ENCODE results near the gene KL.

The KL gene

DNA sequence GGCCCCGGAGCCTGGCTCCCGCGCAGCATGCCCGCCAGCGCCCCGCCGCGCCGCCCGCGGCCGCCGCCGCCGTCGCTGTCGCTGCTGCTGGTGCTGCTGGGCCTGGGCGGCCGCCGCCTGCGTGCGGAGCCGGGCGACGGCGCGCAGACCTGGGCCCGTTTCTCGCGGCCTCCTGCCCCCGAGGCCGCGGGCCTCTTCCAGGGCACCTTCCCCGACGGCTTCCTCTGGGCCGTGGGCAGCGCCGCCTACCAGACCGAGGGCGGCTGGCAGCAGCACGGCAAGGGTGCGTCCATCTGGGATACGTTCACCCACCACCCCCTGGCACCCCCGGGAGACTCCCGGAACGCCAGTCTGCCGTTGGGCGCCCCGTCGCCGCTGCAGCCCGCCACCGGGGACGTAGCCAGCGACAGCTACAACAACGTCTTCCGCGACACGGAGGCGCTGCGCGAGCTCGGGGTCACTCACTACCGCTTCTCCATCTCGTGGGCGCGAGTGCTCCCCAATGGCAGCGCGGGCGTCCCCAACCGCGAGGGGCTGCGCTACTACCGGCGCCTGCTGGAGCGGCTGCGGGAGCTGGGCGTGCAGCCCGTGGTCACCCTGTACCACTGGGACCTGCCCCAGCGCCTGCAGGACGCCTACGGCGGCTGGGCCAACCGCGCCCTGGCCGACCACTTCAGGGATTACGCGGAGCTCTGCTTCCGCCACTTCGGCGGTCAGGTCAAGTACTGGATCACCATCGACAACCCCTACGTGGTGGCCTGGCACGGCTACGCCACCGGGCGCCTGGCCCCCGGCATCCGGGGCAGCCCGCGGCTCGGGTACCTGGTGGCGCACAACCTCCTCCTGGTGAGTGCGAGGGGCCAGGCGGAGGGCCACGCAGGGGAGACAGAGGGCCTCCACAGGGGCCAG is at the start of gene KL:
Gene KL (plus strand): TSS at position 10 of the 909 bp plus-strand sequence. CDS start 18 bp downstream, at position 28.
- no peak for DNase-seq (ENCODE audit: low read depth in 2 of 2)

DNA sequence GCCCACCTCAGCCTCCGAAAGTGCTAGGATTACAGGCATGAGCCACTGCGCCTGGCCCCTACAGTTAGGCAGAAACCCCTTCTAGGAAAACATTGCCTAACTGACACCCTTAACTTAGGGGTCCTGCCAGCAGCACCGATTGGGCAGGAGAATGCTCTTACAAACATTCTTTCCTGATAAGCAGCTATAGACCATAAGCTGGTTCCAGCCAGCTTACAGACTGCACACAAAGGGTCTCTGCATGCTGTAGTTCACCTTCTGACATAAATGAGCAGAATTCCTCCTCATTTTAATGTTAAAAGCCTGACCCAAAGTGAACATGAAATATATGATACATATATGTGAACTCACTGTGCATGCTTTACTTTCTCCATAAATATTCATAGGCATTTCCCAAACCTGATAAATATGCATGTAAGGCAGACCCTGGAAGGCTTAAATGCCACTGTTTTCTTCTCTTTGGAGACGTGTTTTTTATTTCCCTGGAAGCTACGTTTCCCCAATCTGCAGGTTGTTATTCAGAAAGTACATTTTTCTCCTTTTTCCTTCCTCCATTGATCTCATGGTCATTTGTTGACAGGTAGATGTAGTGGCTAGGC is 48.5 kb upstream of the KL start:
- no peak for DNase-seq (ENCODE audit: low read depth in 2 of 2)

DNA sequence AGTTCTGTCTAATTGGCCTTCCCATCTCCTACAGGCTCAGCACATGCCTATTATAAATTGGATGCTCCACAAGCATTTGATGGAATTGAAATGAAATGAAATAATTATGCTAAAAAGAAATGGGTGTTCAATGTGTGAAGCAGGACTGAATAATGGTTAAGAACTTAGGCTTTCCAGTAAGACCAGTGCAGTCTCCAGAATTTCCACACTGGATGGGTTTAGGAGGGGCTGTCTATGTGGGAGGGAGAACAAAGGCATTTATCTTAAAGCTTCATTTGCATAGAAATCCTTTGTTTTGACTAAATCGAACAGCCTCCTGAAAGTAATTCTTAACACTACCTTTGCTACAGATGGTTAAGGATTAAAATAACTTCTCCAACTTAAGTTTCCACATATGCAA is 47.9 kb upstream of the KL start:
- no peak for DNase-seq (ENCODE audit: low read depth in 2 of 2)

DNA sequence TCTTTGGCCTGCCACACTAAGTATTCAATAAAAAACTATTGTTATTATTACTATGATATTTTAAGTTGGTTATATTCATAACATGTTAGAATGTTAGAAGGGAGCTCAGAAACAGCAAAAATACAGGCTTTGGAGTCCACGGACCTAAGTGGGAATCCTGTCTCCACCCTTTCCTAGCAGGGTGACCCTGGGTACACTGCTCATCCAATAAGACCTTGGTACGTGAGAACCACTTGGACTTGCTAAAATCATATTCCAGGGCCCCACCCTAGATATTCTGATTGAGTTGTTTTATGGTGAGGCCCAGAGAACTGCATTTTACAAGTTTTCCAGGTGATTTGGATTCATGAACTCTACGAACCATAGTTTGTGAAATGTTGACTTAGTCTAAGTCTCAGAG is 47.4 kb upstream of the KL start:
- no peak for DNase-seq (ENCODE audit: low read depth in 2 of 2)

DNA sequence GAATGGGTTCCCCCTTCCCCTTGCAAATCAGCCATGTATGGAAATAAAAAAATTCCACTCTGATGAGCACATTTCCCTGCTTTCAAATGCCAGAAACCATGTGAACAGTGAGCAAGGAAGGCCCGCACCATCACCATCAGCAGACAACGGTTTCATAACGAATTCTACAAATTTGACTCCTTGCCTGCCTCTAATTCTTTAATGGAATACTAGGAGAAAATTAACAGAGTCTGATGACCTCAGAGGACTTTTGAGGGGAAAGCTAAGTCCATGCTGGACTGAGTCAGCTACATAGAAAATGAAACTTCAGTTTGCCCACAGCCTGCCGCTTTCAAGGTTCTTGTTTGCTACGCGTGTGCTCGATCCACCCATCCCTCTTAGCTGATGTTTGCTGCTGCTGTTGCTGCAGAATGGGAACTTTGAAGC is 46.7 kb upstream of the KL start:
- DNase-seq (ENCODE audit: low read depth in 2 of 2) = no peak

DNA sequence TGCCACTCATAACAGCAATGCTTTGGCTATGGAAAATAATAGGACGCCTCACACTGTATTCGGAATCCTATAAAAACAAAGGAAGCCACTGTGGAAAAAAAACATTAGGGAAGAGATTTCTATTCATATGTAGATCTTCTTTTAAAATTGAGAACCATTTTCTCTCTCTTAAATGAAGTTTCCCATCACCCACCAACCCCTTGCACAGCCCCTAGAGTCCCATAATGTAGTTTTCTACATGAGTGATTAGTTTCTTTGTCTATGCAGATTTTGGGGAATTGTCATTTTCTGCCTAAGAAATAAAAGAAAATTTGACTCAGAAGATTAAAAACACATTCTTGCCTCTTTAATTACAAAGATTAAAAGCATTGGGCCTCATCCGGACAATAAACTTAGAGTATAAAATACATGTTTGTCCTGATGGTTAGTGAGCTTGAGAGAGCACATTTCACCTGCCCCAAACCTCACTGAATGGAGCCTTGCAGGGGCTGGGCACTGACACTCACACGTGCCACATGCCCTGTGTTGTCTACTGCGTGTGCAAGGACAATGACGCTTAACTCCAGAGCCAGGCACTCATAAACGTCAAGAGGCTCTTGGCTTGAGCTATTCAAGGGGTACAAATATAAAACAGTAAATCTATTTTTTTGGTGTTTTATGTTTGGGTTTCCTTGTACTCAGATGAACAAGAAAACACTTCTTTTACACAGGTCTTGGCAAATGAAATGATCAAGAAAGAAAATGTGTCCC is 40.0 kb upstream of the KL start:
- DNase-seq (ENCODE audit: low read depth in 2 of 2) = no peak

DNA sequence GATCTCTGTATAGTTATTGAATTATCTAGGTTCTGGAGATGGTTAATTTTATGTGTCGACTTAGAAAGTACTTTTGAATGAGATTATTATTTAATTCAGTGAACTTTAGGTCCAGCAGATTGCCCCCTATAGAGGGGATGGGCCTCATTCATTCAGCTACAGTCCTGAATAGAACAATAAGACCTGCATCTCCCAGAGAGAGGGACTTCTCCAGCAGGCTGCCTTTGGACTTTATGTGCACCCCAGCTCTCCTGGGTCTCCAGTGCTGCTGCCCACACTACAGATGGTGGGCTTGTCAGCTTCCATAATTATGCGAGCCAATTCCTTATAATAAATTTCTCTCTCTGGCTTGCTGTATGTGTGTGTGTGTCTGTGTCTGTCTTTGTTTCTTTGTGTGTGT is 39.3 kb upstream of the KL start:
- no peak for DNase-seq (ENCODE audit: low read depth in 2 of 2)

DNA sequence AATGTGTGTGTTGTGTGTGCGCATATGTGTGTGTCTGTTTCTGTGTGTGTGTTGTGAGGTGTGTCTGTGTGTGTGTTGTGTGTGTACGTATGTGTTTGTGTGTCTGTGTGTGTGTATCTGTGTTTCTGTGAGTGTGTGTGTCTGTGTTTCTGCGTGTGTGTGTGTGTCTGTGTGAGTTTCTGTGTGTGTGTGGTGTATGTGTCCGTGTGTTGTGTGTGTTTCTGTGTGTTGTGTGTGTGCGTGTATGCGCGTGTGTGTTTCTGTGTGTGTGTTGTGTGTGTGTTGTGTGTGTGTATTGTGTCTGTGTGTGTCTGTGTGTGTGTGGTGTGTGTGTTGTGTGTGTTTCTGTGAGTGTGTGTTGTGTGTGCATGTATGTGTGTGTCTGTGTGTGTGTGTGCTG is 38.9 kb upstream of the KL start:
- no peak for DNase-seq (ENCODE audit: low read depth in 2 of 2)

DNA sequence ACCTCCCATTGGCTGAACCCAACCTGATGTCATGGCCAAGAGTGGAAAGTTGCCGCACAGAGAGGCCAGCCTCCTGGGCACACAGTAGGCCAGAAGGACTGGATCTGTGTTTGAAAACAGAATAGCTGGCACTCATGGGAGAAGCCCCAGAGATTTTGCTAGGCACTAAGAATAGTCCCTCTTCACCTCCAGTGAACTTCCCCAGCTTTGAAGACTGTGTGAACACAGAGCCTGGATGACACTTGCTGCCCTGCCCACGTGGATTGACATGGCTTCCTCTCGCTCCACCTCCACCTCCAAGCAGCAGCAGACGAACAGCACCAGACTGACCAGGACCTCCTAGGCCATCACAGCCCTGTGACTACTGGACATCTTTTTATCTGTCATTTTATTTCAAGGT is 37.9 kb upstream of the KL start:
- no peak for DNase-seq (ENCODE audit: low read depth in 2 of 2)

DNA sequence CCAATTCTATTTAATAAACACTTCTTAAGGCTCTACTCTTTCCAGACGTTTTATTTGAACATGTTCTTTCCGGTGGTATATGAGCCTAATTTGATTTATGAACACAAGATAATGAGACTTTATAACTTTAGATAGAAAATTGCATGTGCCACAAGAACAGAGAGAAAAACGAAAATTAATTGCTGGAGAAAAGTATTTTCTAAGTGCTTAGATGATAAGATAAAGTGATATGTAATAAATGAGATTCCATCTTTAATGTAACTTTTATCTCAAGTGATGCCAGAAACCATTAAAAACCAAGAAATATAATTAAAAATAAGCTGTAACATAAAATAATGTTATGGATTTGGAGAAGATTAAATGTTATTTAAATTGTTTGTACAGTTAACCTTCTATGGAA is 33.2 kb upstream of the KL start:
- no peak for DNase-seq (ENCODE audit: low read depth in 2 of 2)

DNA sequence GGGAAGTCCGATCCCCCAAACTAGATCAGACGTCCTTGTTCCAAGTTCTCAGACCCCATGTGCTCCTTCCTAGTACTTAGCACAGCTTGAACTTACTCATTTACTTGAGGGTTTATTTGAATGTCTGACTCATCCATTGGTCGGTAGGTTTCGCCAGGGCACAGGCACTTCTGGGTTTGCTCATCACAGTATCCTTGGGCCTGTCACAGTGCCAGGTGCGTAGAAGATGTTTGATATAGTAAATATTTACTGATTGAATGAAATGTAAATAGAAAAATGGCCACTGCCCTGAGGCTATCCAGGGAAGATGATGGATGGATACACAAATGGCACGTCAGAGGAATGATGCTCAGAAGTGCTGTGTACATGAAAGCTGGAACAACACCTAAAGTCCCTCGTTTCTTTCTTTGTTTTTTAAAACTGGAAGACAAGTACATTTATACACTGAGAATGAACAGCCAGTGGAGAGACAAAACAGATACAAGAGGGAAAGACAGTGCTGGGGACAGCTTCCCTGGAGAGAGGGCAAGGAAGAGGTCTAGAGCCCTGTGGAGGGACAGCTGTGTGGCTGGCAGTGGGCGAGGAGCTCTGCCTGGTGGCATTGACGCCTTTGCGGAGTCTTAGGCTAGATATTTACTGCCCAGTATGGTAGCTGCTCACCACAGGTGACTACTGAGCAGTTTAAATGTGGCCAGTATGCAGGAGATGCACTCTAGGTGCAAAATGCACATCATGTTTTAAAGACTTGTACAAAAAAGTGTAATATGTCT is 31.2 kb upstream of the KL start:
- peak in 1 of 2 donors; percentile 0 for DNase-seq (ENCODE audit: low read depth in 2 of 2)

DNA sequence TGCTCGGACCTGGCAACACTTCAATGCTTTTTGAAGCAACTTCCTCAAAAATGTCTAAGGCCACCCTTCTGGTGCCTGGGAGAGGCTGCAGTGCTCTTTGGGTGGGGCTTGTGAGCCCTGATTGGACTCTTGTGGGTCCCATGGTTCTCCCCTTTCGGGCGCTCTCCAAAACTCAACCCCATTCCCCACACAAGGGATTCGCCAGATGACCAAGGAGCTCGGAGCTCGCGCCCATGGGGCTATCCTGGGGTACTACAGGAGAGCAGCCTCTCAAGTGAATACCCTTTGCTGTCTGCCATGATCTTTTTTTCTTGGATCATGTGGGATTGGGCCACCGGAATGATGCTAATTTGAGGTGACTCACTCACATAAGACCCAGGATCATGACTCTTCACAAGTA is 29.7 kb upstream of the KL start:
- no peak for DNase-seq (ENCODE audit: low read depth in 2 of 2)

DNA sequence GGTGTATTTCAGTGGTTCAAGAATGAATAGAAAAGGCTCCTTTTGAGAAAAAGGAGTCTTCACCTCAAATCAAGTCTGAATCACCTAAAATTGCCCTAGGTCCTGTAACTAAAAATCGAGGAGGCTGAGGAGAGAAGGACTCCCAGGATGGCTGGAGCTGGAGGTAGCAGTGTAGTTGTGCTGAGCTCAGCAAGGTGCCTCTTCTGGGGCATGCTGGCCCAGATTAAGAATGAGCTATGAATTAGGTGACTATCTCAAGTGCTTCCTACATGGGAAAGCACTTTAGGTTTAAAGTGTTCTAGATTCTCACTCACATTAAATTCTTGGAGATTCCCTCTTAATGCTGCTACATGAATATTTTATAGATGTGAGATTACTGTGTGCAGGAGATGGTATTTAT is 28.8 kb upstream of the KL start:
- DNase-seq (ENCODE audit: low read depth in 2 of 2) = no peak

DNA sequence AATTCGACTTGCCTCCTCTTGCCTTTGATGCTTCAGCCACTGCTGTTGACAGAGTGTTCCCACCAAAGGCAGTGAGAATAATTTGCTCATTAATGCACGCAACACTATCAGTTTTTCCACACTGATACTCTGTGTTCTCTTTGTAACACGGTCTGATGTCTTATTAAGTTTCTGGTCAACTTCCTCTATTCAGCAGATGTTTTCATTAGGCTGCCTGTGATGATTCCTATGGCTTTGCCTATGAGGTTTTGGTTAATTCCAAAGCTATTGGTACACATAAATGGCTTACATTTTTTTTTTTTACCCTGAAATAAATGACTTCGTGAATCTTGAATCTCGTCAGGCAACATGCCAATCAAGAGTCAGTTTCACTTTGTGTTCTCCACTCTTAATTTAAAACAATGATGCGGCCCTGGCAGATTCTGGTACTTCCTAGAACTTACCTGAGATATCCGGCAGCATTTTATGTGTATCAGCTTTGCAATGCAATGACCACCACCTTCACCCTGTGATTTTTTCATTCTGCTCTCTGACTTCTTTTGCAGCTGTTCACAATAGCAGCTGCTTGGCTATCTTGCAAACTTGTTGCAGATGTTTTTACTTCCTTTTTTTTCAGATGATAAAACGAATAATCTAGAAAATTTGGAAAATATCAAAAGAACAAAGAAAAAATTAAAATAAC is 27.5 kb upstream of the KL start:
- no peak for DNase-seq (ENCODE audit: low read depth in 2 of 2)

DNA sequence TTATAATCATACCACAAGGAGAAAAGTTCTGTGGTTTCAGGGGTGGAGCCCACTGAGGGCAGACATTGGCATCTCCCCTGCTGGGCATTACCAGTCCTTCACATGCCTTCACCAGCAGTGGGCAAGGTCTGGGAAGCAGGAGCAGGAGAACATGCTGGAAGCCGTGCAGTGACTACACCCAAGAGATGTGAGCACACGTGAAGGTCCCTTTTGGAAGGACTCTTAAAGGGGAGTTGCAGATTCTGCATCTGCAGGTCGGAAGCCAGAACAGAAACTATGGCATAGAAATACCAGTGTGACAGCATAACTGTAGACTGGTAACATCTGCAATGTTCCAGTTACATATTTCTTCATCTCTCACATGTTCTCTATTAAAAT is 26.9 kb upstream of the KL start:
- no peak for DNase-seq (ENCODE audit: low read depth in 2 of 2)

DNA sequence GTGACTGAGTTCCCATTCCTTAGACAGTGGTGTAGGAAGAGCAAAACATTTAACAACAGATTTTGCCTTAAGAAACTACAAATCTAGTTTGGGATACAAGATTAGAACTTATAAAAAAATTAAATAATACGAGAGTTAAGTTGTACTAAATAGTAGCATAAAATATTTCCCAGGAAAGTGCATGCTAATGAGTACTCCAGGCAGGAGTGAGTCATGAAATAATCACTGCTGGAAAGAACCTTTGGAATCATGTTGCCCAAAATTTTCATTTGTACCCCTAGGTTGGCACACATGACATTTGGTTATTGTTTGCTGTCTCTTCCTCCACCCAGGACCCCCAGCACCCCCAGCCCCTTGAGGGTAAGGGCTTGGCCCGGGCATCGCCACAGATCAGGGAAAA is 26.3 kb upstream of the KL start:
- DNase-seq (ENCODE audit: low read depth in 2 of 2) = no peak

DNA sequence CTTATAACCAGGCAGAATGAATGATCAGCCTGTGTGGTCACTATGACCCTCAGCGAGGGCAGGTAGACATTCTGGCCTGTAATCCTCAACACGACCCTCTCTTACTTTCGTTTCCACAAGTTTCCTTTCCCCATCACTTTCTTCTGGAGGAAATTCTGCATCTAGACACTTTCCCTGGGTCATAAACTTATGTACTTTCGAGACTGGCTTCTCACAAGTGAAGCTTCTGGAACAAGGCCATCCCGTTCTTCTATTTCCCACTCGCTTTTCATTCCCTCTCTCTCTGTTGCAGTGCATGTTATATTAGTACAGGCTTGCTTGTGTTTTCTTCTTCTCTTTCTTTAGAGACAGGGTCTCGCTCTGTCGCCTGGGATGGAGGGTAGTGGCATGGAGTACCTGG is 23.1 kb upstream of the KL start:
- no peak for DNase-seq (ENCODE audit: low read depth in 2 of 2)

DNA sequence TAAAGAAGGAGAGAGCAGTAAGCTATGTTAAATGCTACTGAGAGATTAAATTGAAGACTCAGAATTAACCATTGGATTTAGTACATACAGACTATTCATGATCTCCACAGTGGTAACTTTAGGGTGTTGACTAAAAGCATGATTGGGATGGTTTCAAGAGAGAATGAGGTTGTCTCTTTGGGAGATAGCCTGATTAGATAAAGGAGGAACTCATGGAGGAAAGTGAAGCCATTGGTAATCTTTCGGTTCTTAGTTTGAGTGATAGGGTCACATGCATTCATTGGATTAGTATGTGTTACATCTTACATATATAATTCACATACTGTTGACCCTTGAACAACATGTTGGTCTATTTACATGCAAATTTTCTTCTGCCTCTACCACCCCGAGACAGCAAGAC is 18.8 kb upstream of the KL start:
- DNase-seq (ENCODE audit: low read depth in 2 of 2) = no peak

DNA sequence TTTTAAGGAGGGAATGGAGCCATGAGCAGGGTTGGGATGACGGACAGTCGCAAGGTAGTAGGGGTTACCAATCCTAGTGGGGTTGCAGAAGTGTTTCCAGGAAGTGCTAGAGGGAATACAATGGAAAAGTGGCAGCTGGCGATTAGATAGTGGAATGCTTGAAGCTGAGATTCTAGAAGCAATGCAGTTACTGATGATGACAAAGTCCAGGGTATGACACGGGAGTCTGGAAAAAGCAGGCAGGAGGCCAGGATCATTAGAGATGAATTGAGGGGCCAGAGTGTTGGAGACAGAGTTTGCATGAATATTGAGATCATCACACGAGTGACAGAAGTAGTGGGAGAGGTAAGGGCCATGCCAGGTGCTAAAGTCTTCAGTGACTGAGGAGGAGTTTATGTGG is 17.3 kb upstream of the KL start:
- no peak for DNase-seq (ENCODE audit: low read depth in 2 of 2)

DNA sequence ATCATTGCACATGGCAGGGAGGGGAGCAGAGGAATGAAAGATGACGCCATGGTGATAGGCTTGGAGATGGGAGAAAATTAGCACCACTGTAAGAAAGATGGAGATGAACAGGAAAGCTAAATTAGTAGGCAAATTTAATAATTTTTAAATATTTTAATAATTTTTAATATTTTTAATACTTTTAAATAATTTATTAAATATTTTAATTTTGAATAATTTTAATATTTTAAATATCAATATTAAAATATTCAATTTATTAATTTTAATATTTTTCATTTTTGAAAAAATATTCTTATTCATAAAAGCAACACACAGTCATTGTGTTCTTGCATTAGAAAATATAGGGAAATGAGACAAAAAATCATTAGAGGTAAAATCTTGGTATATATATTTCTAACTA is 15.9 kb upstream of the KL start:
- DNase-seq (ENCODE audit: low read depth in 2 of 2) = no peak

DNA sequence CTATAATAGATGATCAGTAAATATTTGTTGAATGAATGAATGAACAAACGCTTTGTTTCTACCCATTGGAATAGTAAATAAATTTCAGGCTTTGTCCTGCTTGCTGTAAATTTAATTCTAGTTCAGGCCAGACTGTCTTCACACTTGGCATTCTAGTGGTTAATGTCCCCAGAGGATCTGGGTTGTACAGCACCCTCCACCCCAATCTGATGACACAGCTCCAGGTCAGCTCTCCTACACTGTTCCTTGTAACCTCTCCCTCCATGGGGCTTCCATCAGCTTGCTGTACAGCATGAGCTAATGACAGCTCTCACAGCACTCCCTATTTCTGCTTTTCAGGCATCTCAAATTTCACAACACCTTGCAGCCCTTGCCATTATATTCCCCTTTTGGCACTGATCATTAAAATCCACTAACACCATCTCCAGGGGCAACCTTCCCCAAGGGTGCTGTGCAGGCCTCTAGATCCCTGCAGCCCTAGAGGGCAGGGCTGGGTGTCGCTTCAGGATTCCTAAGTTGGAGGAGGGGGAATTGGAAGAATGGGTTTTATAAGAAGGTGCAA is 12.7 kb upstream of the KL start:
- DNase-seq (ENCODE audit: low read depth in 2 of 2) = no peak

Data from stimulated activated CD8-positive, alpha-beta memory T cell treated with anti-CD3 and anti-CD28 coated beads, Interleukin-2, amount 100 ng/mL, for 48 hours (primary cell).